WI38 (cell line): Measurements from ENCODE around the gene PCDHA7.
"Not testable (repeated sequence)": the region's sequence is repeated elsewhere in the genome, so short reads cannot be mapped to it uniquely, and the experiment has no call there.

Experiments
- H3K4me3 ChIP-seq: 2 replicates; pipeline ENCODE4 v1.5.1; 2011; ENCODE audit warnings: low read depth, mild to moderate bottlenecking, control low read depth, low read length
- TF ChIP-seq, protein P1 (sequence below): IDR thresholded peaks from 2 replicates; pipeline ENCODE4 v1.5.1; 2012; ENCODE audit warnings: low read depth, mild to moderate bottlenecking, control low read depth, low read length

PCDHA7 gene

GRCh38 chr5:140821375-140822280, 12.4 kb upstream of the PCDHA7 start, which contains the start of gene PCDHA5:
Gene PCDHA5, plus strand, starts transcription at chr5:140821613.
- no peak within 1 kb of the TSS for H3K4me3 ChIP-seq
- TF ChIP-seq, protein P1, sequence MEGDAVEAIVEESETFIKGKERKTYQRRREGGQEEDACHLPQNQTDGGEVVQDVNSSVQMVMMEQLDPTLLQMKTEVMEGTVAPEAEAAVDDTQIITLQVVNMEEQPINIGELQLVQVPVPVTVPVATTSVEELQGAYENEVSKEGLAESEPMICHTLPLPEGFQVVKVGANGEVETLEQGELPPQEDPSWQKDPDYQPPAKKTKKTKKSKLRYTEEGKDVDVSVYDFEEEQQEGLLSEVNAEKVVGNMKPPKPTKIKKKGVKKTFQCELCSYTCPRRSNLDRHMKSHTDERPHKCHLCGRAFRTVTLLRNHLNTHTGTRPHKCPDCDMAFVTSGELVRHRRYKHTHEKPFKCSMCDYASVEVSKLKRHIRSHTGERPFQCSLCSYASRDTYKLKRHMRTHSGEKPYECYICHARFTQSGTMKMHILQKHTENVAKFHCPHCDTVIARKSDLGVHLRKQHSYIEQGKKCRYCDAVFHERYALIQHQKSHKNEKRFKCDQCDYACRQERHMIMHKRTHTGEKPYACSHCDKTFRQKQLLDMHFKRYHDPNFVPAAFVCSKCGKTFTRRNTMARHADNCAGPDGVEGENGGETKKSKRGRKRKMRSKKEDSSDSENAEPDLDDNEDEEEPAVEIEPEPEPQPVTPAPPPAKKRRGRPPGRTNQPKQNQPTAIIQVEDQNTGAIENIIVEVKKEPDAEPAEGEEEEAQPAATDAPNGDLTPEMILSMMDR: 0 out of 2 replicates have a peak, but pooled peaks have one; percentile 12

GRCh38 chr5:140822281-140822629, 11.8 kb upstream of the PCDHA7 start:
- no peak overlapping the region for H3K4me3 ChIP-seq
- TF ChIP-seq, protein P1: no peak

- not testable (repeated sequence) for H3K4me3 ChIP-seq
Observed at GRCh38 chr5:140822969-140823368, 11.1 kb upstream of the PCDHA7 start.

GRCh38 chr5:140823475-140823874, 10.6 kb upstream of the PCDHA7 start:
- no peak overlapping the region for H3K4me3 ChIP-seq
- TF ChIP-seq, protein P1: no peak

DNA sequence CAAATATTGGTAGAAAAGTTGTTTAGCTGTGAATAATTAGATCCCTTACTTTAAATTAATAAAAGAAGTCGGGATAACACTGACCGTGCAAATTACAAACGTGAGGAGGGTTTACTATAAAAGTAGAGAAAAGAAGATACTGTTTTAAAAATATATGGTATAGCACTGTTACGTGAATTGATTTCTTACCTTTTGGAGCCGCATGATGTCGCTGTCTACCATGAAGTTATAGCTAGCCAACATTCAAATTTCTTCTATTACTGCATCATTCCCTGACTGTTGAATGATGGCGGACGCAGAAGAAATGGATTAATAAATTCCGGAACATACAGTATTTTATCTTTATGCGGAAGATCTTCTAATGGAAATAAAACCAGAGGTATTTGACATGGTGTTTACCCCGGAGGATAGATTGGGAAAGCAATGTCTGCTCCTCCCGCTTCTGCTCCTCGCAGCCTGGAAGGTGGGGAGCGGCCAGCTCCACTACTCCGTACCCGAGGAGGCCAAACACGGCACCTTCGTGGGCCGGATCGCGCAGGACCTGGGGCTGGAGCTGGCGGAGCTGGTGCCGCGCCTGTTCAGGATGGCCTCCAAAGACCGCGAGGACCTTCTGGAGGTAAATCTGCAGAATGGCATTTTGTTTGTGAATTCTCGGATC, 6.2 kb upstream of the PCDHA7 start, which contains the start of gene PCDHA6:
Gene PCDHA6, plus strand, starts transcription at position 257 of the 658 bp plus-strand sequence. Its CDS starts 132 bp downstream, at position 389.
- TF ChIP-seq, protein P1: no peak
- no peak within 1 kb of the TSS for H3K4me3 ChIP-seq

DNA sequence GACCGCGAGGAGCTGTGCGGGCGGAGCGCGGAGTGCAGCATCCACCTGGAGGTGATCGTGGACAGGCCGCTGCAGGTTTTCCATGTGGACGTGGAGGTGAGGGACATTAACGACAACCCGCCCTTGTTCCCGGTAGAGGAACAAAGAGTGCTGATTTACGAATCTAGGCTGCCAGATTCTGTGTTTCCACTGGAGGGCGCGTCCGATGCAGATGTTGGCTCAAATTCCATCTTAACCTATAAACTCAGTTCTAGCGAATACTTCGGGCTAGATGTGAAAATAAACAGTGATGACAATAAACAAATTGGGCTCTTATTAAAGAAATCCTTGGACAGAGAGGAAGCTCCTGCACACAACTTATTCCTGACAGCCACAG, 5.7 kb upstream of the PCDHA7 start:
- TF ChIP-seq, protein P1: no peak
- H3K4me3 ChIP-seq: no peak overlapping the region

GRCh38 chr5:140829511-140830501, 4.3 kb upstream of the PCDHA7 start:
- H3K4me3 ChIP-seq: not testable (repeated sequence)

DNA sequence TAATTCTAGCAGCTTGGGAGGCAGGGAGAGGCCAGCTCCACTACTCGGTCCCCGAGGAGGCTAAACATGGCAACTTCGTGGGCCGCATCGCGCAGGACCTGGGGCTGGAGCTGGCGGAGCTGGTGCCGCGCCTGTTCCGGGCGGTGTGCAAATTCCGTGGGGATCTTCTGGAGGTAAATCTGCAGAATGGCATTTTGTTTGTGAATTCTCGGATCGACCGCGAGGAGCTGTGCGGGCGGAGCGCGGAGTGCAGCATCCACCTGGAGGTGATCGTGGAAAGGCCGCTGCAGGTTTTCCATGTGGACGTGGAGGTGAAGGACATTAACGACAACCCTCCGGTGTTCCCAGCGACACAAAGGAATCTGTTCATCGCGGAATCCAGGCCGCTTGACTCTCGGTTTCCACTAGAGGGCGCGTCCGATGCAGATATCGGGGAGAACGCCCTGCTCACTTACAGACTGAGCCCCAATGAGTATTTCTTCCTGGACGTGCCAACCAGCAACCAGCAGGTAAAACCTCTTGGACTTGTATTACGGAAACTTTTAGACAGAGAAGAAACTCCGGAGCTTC, 455 bp downstream of the PCDHA7 start:
- H3K4me3 ChIP-seq: not testable (repeated sequence)
